Measurements from ENCODE around the gene GBA3. TPM values are rescaled to one million over a fixed set of nuclear protein-coding genes. Genes with fewer than 3 reads are reported as not detected.

GBA3 gene
- total RNA-seq, 1 donor = under 0.01 TPM

DNA sequence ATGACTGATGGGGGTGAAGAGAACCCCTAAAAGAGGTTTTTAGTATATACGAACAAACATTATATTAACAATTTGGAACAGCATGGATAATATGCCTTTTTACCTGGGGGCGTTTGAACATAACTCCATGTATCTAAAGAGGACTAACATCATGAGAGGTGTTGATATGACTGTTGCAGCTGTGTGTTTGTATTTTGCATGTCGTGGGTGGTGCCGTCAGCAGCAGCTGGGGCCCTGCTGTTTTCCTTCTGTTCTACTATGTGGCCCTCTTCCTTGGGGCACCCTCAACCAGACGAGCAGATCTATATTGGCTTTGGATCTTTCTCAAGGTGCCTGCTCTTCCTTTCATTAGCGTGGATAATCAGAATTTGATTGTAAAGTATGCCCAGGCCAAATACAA is 11.2 kb downstream of the GBA3 start:
- H3K36me3 ChIP-seq (ENCODE audit: insufficient read depth, low read length) = no peaks in the 10 kb centered on the region
- no peak for DNase-seq (ENCODE audit: insufficient read length, low spot score, missing footprints)
- TF ChIP-seq, protein P1, sequence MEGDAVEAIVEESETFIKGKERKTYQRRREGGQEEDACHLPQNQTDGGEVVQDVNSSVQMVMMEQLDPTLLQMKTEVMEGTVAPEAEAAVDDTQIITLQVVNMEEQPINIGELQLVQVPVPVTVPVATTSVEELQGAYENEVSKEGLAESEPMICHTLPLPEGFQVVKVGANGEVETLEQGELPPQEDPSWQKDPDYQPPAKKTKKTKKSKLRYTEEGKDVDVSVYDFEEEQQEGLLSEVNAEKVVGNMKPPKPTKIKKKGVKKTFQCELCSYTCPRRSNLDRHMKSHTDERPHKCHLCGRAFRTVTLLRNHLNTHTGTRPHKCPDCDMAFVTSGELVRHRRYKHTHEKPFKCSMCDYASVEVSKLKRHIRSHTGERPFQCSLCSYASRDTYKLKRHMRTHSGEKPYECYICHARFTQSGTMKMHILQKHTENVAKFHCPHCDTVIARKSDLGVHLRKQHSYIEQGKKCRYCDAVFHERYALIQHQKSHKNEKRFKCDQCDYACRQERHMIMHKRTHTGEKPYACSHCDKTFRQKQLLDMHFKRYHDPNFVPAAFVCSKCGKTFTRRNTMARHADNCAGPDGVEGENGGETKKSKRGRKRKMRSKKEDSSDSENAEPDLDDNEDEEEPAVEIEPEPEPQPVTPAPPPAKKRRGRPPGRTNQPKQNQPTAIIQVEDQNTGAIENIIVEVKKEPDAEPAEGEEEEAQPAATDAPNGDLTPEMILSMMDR (IDR thresholded peaks at IDR 0.05; ENCODE audit: extremely low read depth, low read depth, low read length) = no peak
- H3K4me1 ChIP-seq (ENCODE audit: insufficient read depth, low read length) = no peaks in the 10 kb centered on the region
- no peaks in the 10 kb centered on the region for H3K27me3 ChIP-seq (ENCODE audit: insufficient read depth, low read length)
- H4K20me1 ChIP-seq (ENCODE audit: insufficient read depth, low read length) = no peaks in the 10 kb centered on the region
- H3K4me3 ChIP-seq (ENCODE audit: insufficient read depth, low read length) = no peak overlapping the region
- no peaks in the 10 kb centered on the region for H3K79me2 ChIP-seq (ENCODE audit: insufficient read depth, low read length)
- H3K9me3 ChIP-seq (ENCODE audit: low read depth, low read length) = no peaks in the 10 kb centered on the region
- no peak overlapping the region for H3K27ac ChIP-seq (ENCODE audit: low read depth, low read length)
- no peak overlapping the region for H2AFZ ChIP-seq (ENCODE audit: low read length)
- H3K4me2 ChIP-seq (ENCODE audit: insufficient read depth, low read length) = no peak overlapping the region

GRCh38 chr4:22707390-22707789 is 14.7 kb downstream of the GBA3 start:
- Histone ChIP-seq H3K36me3 (ENCODE audit: insufficient read depth, low read length) (no peaks in the 10 kb centered on the region), H3K79me2 (ENCODE audit: insufficient read depth, low read length) (no peaks in the 10 kb centered on the region), H3K9me3 (ENCODE audit: low read depth, low read length) (no peaks in the 10 kb centered on the region), H4K20me1 (ENCODE audit: insufficient read depth, low read length) (no peaks in the 10 kb centered on the region), H3K4me3 (ENCODE audit: insufficient read depth, low read length) (no peak overlapping the region), H3K4me1 (ENCODE audit: insufficient read depth, low read length) (no peaks in the 10 kb centered on the region), H3K27ac (ENCODE audit: low read depth, low read length) (no peak overlapping the region), H2AFZ (ENCODE audit: low read length) (no peak overlapping the region), H3K27me3 (ENCODE audit: insufficient read depth, low read length) (no peaks in the 10 kb centered on the region), H3K4me2 (ENCODE audit: insufficient read depth, low read length) (no peak overlapping the region)
- TF ChIP-seq, protein P1 (IDR thresholded peaks at IDR 0.05; ENCODE audit: extremely low read depth, low read depth, low read length) = no peak
- DNase-seq (ENCODE audit: insufficient read length, low spot score, missing footprints) = no peak

DNA sequence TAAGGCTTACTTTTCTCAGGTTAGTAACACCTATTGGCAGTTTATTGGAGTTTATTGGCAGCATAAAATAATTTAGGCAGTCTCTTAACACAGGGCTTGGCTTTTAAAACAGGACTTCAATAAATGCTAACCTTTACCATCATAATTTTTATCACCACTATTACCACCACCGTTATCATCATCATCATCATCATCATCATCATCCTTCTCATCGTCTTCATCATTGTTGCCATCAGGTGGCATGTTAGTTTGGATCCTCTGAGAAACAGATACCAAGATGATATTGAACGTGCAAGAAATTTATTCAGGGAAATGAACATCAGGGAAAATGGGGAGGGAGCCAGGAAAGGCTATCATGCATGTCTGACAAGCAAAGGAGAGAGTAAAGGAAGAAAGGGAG is 16.2 kb downstream of the GBA3 start:
- Histone ChIP-seq H3K79me2 (ENCODE audit: insufficient read depth, low read length) (no peaks in the 10 kb centered on the region), H3K4me3 (ENCODE audit: insufficient read depth, low read length) (no peak overlapping the region), H2AFZ (ENCODE audit: low read length) (no peak overlapping the region), H3K27ac (ENCODE audit: low read depth, low read length) (no peak overlapping the region), H3K36me3 (ENCODE audit: insufficient read depth, low read length) (no peaks in the 10 kb centered on the region), H3K27me3 (ENCODE audit: insufficient read depth, low read length) (no peaks in the 10 kb centered on the region), H3K4me1 (ENCODE audit: insufficient read depth, low read length) (no peaks in the 10 kb centered on the region), H3K4me2 (ENCODE audit: insufficient read depth, low read length) (no peak overlapping the region), H3K9me3 (ENCODE audit: low read depth, low read length) (no peaks in the 10 kb centered on the region), H4K20me1 (ENCODE audit: insufficient read depth, low read length) (no peaks in the 10 kb centered on the region)
- DNase-seq (ENCODE audit: insufficient read length, low spot score, missing footprints) = no peak
- TF ChIP-seq, protein P1 (IDR thresholded peaks at IDR 0.05; ENCODE audit: extremely low read depth, low read depth, low read length) = no peak

DNA sequence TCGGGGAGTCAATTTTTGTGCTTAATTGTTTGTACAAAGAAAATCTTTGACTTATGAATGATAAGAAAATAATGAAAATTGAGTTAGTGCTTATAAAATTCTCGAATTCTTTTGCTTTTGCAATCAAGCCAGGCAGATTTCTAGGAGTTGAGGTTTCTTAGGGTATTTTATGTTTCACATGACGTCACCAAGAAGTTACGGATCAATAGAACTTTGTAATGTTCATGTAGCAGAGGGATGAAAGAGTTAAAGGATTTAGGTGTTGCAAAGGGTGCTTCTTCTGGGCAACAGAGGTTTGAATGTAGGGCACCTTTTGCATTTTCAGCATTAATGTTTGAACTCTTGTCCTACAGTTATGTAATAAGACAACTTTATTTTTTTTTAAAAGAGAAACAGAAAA is 19.4 kb downstream of the GBA3 start:
- no peak overlapping the region for H3K4me3 ChIP-seq (ENCODE audit: insufficient read depth, low read length)
- H3K27ac ChIP-seq (ENCODE audit: low read depth, low read length) = no peak overlapping the region
- no peaks in the 10 kb centered on the region for H3K27me3 ChIP-seq (ENCODE audit: insufficient read depth, low read length)
- TF ChIP-seq, protein P1 (IDR thresholded peaks at IDR 0.05; ENCODE audit: extremely low read depth, low read depth, low read length) = no peak
- H3K9me3 ChIP-seq (ENCODE audit: low read depth, low read length) = no peaks in the 10 kb centered on the region
- H3K36me3 ChIP-seq (ENCODE audit: insufficient read depth, low read length) = no peaks in the 10 kb centered on the region
- no peaks in the 10 kb centered on the region for H3K79me2 ChIP-seq (ENCODE audit: insufficient read depth, low read length)
- no peaks in the 10 kb centered on the region for H4K20me1 ChIP-seq (ENCODE audit: insufficient read depth, low read length)
- no peak overlapping the region for H2AFZ ChIP-seq (ENCODE audit: low read length)
- no peak overlapping the region for H3K4me2 ChIP-seq (ENCODE audit: insufficient read depth, low read length)
- no peak for DNase-seq (ENCODE audit: insufficient read length, low spot score, missing footprints)
- no peaks in the 10 kb centered on the region for H3K4me1 ChIP-seq (ENCODE audit: insufficient read depth, low read length)
